Body of pancreas (tissue), 4 donors: Measurements from ENCODE around the gene ARHGEF40. TPM values are rescaled to one million over a fixed set of nuclear protein-coding genes. Genes with fewer than 3 reads are reported as not detected.

Experiments used
- ATAC-seq: fragments of 150-250 bp; one replicate; pipeline ENCODE4 v1.9.1; 2016
- DNase-seq, 4 donors: peaks; one replicate each; pipeline ENCODE4 v3.0.0-alpha.2; 2019
- H3K27ac ChIP-seq, 4 donors: fragments of 200-600 bp; sonication (generic); 1 replicate in 3 of 4; 2 replicates in 1 of 4; pipeline versions ENCODE4 v1.5.1 to v1.6.1; 2016 to 2019; ENCODE audit warnings: mild to moderate bottlenecking in 1 of 4, mixed read lengths in 1 of 4, moderate library complexity in 1 of 4
- H3K27me3 ChIP-seq, 2 donors: fragments of 200-600 bp; sonication (generic); one replicate each; pipeline ENCODE4 v1.6.0; 2016; ENCODE audit warnings: mild to moderate bottlenecking in 1 of 2
- H3K36me3 ChIP-seq, 2 donors: fragments of 200-600 bp; sonication (generic); replicated peaks in 1 of 2; 2 replicates each; pipeline ENCODE4 v1.5.1; 2016; ENCODE audit warnings: low read depth in 2 of 2; ENCODE audit not compliant: insufficient read depth in 1 of 2
- H3K4me1 ChIP-seq: fragments of 200-600 bp; sonication (generic); one replicate; pipeline ENCODE4 v1.6.0; 2016
- H3K4me3 ChIP-seq, 2 donors: fragments of 200-600 bp; sonication (generic); 1 replicate in 1 of 2; 2 replicates in 1 of 2; pipeline ENCODE4 v1.5.1; 2016 to 2019
- H3K9me3 ChIP-seq, 3 donors: fragments of 200-600 bp; sonication (generic); 1 replicate in 2 of 3; 2 replicates in 1 of 3; pipeline ENCODE4 v1.5.1; 2016
- POLR2A ChIP-seq, 3 donors: fragments of 450-650 bp; IDR thresholded peaks; one replicate each; pipeline ENCODE4 v1.6.1; 2016; ENCODE audit warnings: antibody characterized with exemption in 3 of 3, mild to moderate bottlenecking in 2 of 3
- WGBS, 2 donors: methylation state at CpG; one replicate each; pipeline ENCODE4 v1.1.5; 2017; 5-methylcytosine and 5-hydroxymethylcytosine counted together
- intact Hi-C: fragments of 100-400 bp; cut with DNase I; formaldehyde crosslinking; loops from one replicate; pipeline ENCODE4 v1.15.1; 2023
- total RNA-seq, 2 donors: library from RNA; depleted of rRNA; stranded (reverse); fragments of >200 nt; gene quantifications; one replicate each; pipeline ENCODE4 v1.1.0, GENCODE V29; 2016
- TF ChIP-seq, protein P1 (sequence below), 7 experiments: fragments of 450-650 bp in 4 of 7; fragments of 200-600 bp in 3 of 7; sonication (generic) in 3 of 7; IDR thresholded peaks; one replicate each; pipeline ENCODE4 v1.5.1; 2016 to 2019; ENCODE audit warnings: antibody characterized with exemption in 7 of 7

The ARHGEF40 gene
- total RNA-seq, 2 donors from 2014 or later = 58.4 to 142 TPM

DNA sequence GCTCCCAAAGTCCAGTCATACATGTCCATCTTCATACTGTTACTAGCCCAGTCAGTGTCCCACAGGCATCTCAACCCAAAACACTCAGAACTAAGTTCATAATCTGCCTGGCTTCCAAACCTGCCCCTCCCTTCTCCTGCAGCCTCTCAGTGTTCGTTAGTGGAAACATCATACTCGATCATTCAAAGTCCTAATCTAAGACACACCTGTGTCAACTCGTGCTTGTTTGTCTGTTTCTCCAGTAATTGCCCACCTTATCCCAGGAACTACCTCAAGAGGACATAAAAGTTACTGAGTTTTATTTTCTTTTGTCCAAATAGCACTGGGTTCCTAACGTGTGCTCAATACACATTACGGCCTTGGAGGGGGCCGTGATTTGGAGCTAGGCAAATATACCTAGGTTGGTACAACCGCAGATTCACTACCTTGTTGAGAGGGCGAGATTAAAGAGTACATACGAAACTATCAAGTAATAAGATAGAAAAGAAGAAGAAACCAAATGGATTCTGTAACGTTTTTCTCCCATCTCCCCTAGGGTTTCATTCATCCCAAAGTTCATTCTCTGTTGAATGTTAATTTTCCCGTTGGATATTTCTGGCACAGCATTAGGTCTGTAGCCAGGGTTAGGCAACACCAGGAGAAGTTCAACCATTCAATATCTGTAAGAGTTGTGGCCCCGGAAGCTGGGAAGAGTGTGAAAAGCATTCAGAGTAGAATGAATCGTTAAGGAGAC is 9.3 kb upstream of the ARHGEF40 start:
- TF ChIP-seq, protein P1, sequence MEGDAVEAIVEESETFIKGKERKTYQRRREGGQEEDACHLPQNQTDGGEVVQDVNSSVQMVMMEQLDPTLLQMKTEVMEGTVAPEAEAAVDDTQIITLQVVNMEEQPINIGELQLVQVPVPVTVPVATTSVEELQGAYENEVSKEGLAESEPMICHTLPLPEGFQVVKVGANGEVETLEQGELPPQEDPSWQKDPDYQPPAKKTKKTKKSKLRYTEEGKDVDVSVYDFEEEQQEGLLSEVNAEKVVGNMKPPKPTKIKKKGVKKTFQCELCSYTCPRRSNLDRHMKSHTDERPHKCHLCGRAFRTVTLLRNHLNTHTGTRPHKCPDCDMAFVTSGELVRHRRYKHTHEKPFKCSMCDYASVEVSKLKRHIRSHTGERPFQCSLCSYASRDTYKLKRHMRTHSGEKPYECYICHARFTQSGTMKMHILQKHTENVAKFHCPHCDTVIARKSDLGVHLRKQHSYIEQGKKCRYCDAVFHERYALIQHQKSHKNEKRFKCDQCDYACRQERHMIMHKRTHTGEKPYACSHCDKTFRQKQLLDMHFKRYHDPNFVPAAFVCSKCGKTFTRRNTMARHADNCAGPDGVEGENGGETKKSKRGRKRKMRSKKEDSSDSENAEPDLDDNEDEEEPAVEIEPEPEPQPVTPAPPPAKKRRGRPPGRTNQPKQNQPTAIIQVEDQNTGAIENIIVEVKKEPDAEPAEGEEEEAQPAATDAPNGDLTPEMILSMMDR (IDR thresholded peaks at IDR 0.05) = no peak
- no peak for TF ChIP-seq POLR2A (IDR thresholded peaks at IDR 0.05)
- Histone ChIP-seq H3K4me1 (peaks cover 36% of the 10 kb centered on the region), H3K27ac (peak overlapping the region in 3 of 4 donors; percentile 0 to 39 (median 14)), H3K36me3 (no peaks in the 10 kb centered on the region), H3K4me3 (no peak overlapping the region), H3K9me3 (no peaks in the 10 kb centered on the region), H3K27me3 (no peaks in the 10 kb centered on the region)
- WGBS, 2 donors = 31 to 32% methylated on average over 13 of the region's 13 CpGs
- intact Hi-C loops = no loop called here
- ATAC-seq (peak; percentile 29), DNase-seq (no peak)

GRCh38 chr14:21061347-21061668 is 8.8 kb upstream of the ARHGEF40 start:
- Histone ChIP-seq H3K27ac (peak overlapping the region in 3 of 4 donors; percentile 0 to 39 (median 14)), H3K36me3 (no peaks in the 10 kb centered on the region), H3K4me3 (no peak overlapping the region), H3K4me1 (peaks cover 33% of the 10 kb centered on the region), H3K9me3 (no peaks in the 10 kb centered on the region), H3K27me3 (no peaks in the 10 kb centered on the region)
- DNase-seq (no peak), ATAC-seq (no peak)
- WGBS, 2 donors = 80 to 86% methylated on average over 3 of the region's 3 CpGs
- TF ChIP-seq, protein P1 (IDR thresholded peaks at IDR 0.05) = no peak
- TF ChIP-seq POLR2A (IDR thresholded peaks at IDR 0.05) = no peak
- intact Hi-C loops = no loop called here

DNA sequence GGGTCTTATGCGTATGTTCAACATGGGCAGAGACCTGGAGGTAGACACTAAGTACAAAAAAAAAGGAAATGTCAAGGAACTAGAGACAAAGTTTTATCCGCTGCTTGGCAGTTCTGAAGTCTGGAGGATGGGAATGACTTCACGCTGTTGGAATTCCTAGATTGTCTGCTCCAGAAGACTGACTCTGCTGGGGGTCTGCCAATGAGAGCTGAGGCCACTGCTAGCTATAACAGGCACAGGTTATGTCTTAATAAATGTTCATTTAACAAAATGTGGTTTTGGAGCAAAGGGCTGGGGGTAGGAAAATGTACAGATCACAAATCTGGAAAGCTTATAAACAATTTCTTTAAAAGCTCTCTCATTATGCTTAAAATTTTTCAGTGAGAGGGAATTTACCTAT is 6.6 kb upstream of the ARHGEF40 start:
- intact Hi-C loops = no loop called here
- DNase-seq (peak in 3 of 4 donors; percentile 46 to 65 (median 55)), ATAC-seq (peak; percentile 64)
- Histone ChIP-seq H3K4me1 (peaks cover 30% of the 10 kb centered on the region), H3K36me3 (no peaks in the 10 kb centered on the region), H3K4me3 (no peak overlapping the region), H3K27me3 (no peaks in the 10 kb centered on the region), H3K9me3 (no peaks in the 10 kb centered on the region), H3K27ac (peak overlapping the region in 3 of 4 donors; percentile 28 to 55 (median 52))
- WGBS, 2 donors = 57 to 64% methylated on average over 3 of the region's 3 CpGs
- no peak for TF ChIP-seq POLR2A (IDR thresholded peaks at IDR 0.05)

DNA sequence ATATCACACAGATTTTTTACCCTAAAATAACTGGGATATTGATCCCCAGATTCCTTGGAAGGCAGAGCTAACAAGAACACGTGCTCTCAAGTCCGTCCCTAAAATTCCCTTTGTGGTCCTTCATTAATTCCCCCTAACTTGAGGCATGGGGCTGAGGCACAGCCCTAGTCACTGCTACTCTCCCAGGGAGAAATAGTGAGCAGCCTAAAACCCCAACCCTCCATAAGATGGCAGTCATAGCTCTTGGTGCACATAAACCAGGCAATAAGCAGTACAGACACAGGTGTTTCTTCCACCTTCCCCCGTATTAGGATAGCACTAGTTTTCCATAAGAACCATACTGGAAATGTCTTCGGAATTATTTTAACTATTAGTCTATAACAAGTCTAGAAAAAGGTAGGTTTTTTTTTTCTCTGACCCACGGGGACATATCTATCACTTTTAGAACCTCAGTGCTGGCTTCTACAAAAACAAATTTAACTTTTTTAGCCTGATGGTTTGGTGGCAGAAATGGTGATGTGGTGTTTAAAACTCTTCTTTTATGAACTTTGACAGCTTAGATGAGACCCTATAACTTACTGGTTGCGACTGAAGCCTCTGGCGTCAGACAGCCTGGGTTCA is 3.1 kb upstream of the ARHGEF40 start:
- Histone ChIP-seq H3K27ac (no peak overlapping the region), H3K27me3 (no peaks in the 10 kb centered on the region), H3K9me3 (no peaks in the 10 kb centered on the region), H3K36me3 (no peaks in the 10 kb centered on the region), H3K4me1 (peaks cover 37% of the 10 kb centered on the region), H3K4me3 (no peak overlapping the region)
- intact Hi-C loops = no loop called here
- no peak for ATAC-seq
- TF ChIP-seq, protein P1 (IDR thresholded peaks at IDR 0.05) = no peak
- TF ChIP-seq POLR2A (IDR thresholded peaks at IDR 0.05) = no peak
- DNase-seq = no peak
- WGBS, 2 donors = 53 to 56% methylated on average over 7 of the region's 7 CpGs

DNA sequence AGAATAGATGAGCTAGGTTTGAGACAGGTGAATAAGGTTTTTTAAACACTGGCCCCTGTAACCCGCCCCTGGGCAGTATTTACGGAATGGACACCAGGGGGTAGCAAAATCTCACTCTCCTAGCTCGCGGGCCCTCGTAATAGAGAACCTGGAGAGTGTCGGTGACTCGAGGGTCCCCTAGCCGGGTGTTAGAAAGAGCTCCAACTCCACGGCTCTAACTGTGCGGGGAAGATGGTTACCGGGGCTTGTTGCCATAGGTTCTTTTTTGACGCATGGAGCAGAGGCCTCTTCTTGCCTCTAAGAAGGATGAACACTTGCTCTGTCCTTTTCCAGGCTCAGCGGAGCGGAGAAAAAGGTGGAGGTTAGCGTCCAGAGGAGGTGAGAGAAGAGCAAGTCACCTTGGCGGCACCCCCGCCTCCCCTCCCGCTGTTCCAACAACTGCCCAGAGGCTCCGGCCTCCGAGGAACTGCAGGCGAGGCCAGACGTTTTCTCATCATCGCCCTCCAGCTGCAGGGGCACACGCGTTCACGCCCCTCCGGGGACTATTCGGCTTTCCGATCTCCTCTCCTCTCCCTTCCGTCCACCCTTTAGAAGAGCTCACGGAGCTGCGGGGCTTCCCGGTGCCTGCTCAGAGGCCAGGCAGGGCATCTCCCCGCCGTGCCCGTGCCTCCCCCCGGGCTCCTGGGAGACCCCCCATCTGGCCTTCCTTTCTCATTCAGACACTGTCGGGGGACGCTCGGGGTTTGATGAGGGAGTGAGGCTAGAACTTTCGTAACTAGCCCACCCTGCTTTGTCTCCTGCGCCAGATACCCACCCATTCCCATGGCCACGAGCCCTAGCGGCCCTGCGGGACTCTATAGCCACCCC is 1.4 kb upstream of the ARHGEF40 start:
- no peaks in the 10 kb centered on the region for H3K36me3 ChIP-seq
- no peak overlapping the region for H3K4me3 ChIP-seq
- H3K27me3 ChIP-seq = no peaks in the 10 kb centered on the region
- peak; percentile 68 to 73 (median 70) for DNase-seq
- H3K27ac ChIP-seq = peak overlapping the region; percentile 78 to 90 (median 86)
- peaks cover 37% of the 10 kb centered on the region for H3K4me1 ChIP-seq
- H3K9me3 ChIP-seq = no peaks in the 10 kb centered on the region
- 3% methylated on average over 30 to 41 of the region's 45 CpGs for WGBS, 2 donors
- peak; percentile 33 for ATAC-seq
- intact Hi-C loops = no loop called here
- TF ChIP-seq, protein P1 (IDR thresholded peaks at IDR 0.05) = peak; percentile 42 to 71 (median 67)
- TF ChIP-seq POLR2A (IDR thresholded peaks at IDR 0.05) = no peak
